H1 (cell line): ENCODE data around the gene FOXL3. TPM values are rescaled to one million over a fixed set of nuclear protein-coding genes. Genes with fewer than 3 reads are reported as not detected.

Experiments
- CTCF ChIA-PET: fragments of 300-600 bp; sonication (Branson Sonifier 250); formaldehyde crosslinking; loops from one replicate; lab custom pipeline; 2021; ENCODE audit not compliant: partially characterized antibody; lab: Charles Lee
- POLR2A ChIA-PET: fragments of 300-600 bp; sonication (Branson Sonifier 250); formaldehyde crosslinking; loops from one replicate; lab custom pipeline; 2021; ENCODE audit warnings: inconsistent platforms; ENCODE audit not compliant: partially characterized antibody; lab: Charles Lee
- DNase-seq, 2 experiments: peaks; one replicate each; pipeline versions ENCODE4 v3.0.0 to v3.0.0-alpha.2; 2010 to 2022; ENCODE audit warnings: low spot score in 2 of 2, low read depth in 1 of 2, mixed read lengths in 1 of 2
- FAIRE-seq: peaks from 2 replicates; lab custom pipeline; 2011; peaks lifted over from hg19 to GRCh38; lab: Jason Lieb, UNC
- H2AFZ ChIP-seq: 2 replicates; pipeline ENCODE4 v1.8.1; 2012; ENCODE audit warnings: low read length, inconsistent platforms
- H2AK5ac ChIP-seq: 2 replicates; pipeline ENCODE4 v1.6.1; 2013; ENCODE audit warnings: low read depth, low read length
- H2BK120ac ChIP-seq: replicated peaks from 2 replicates; pipeline ENCODE3; 2013; ENCODE audit warnings: low read depth, low read length, inconsistent platforms
- H2BK12ac ChIP-seq: 2 replicates; pipeline ENCODE4 v1.6.1; 2013; ENCODE audit warnings: low read depth, low read length
- H2BK15ac ChIP-seq: 2 replicates; pipeline ENCODE4 v1.6.1; 2013; ENCODE audit warnings: low read length
- H2BK20ac ChIP-seq: 2 replicates; pipeline ENCODE4 v1.6.1; 2013; ENCODE audit warnings: low read length
- H2BK5ac ChIP-seq: 2 replicates; pipeline ENCODE4 v1.6.1; 2013; ENCODE audit warnings: low read depth, low read length
- H3K14ac ChIP-seq: 2 replicates; pipeline ENCODE4 v1.6.1; 2013; ENCODE audit warnings: inconsistent platforms; ENCODE audit not compliant: insufficient read length
- H3K18ac ChIP-seq: 2 replicates; pipeline ENCODE4 v1.6.1; 2013; ENCODE audit warnings: low read length; ENCODE audit errors: extremely low read depth
- H3K23ac ChIP-seq: 2 replicates; pipeline ENCODE4 v1.6.1; 2013; ENCODE audit warnings: inconsistent platforms; ENCODE audit not compliant: insufficient read length
- H3K23me2 ChIP-seq: 2 replicates; pipeline ENCODE4 v1.6.1; 2013; ENCODE audit warnings: low read depth, low read length
- H3K27ac ChIP-seq: 2 replicates; pipeline ENCODE4 v1.6.1; 2011; ENCODE audit warnings: low read depth, low read length, inconsistent platforms
- H3K27me3 ChIP-seq, 4 experiments: replicated peaks in 1 of 4; 1 replicate in 1 of 4; 2 replicates in 3 of 4; pipeline versions ENCODE4 v1.6.1 to v1.8.1; 2011 to 2013; ENCODE audit warnings: low read length in 3 of 4, mild to moderate bottlenecking in 3 of 4, inconsistent platforms in 2 of 4, mixed read lengths in 2 of 4, moderate library complexity in 1 of 4; ENCODE audit not compliant: control insufficient read depth in 3 of 4, insufficient read depth in 3 of 4; ENCODE audit errors: extremely low read depth in 1 of 4
- H3K36me3 ChIP-seq, 4 experiments: 2 replicates each; pipeline versions ENCODE4 v1.6.1 to v1.8.1; 2011 to 2013; ENCODE audit warnings: mild to moderate bottlenecking in 4 of 4, low read length in 3 of 4, moderate library complexity in 2 of 4, control low read depth in 1 of 4, inconsistent platforms in 1 of 4; ENCODE audit not compliant: insufficient read depth in 4 of 4, control insufficient read depth in 2 of 4
- H3K4ac ChIP-seq: replicated peaks from 2 replicates; pipeline ENCODE3; 2013; ENCODE audit warnings: low read length, low read depth, mixed read lengths, inconsistent platforms; ENCODE audit not compliant: insufficient read length
- H3K4me1 ChIP-seq, 4 experiments: replicated peaks in 1 of 4; 1 replicate in 1 of 4; 2 replicates in 3 of 4; pipeline versions ENCODE4 v1.6.1 to v1.8.1; 2011 to 2013; ENCODE audit warnings: low read length in 3 of 4, inconsistent platforms in 2 of 4, mixed read lengths in 1 of 4; ENCODE audit not compliant: insufficient read depth in 4 of 4, control insufficient read depth in 3 of 4
- H3K4me2 ChIP-seq, 2 experiments: 2 replicates each; pipeline versions ENCODE4 v1.6.1 to v1.8.1; 2011 to 2013; ENCODE audit warnings: low read depth in 2 of 2, low read length in 2 of 2, control low read depth in 1 of 2, inconsistent platforms in 1 of 2, mild to moderate bottlenecking in 1 of 2; ENCODE audit not compliant: insufficient read depth in 1 of 2
- H3K4me3 ChIP-seq, 4 experiments: fragments of 200-600, 300-600 bp in 1 of 4; sonication (generic), shearing (Covaris generic), sonication (Bioruptor Twin) in 1 of 4; 2 replicates each; pipeline versions ENCODE4 v1.5.1 to v1.8.1; 2011 to 2016; ENCODE audit warnings: low read length in 4 of 4, low read depth in 3 of 4, control low read depth in 2 of 4, inconsistent platforms in 2 of 4, mild to moderate bottlenecking in 2 of 4, mixed read lengths in 1 of 4, moderate library complexity in 1 of 4; ENCODE audit not compliant: insufficient read depth in 2 of 4; ENCODE audit errors: extremely low read depth in 1 of 4
- H3K56ac ChIP-seq: replicated peaks from 2 replicates; pipeline ENCODE3; 2013; ENCODE audit warnings: low read depth, mild to moderate bottlenecking, mixed read lengths, low read length, inconsistent platforms; ENCODE audit not compliant: insufficient read length
- H3K79me1 ChIP-seq: 2 replicates; pipeline ENCODE4 v1.6.1; 2013; ENCODE audit warnings: low read depth, low read length, control low read depth
- H3K79me2 ChIP-seq, 2 experiments: 2 replicates each; pipeline versions ENCODE4 v1.6.1 to v1.8.1; 2012 to 2013; ENCODE audit warnings: low read length in 2 of 2, mild to moderate bottlenecking in 2 of 2, inconsistent platforms in 1 of 2; ENCODE audit not compliant: insufficient read depth in 2 of 2, control insufficient read depth in 1 of 2
- H3K9ac ChIP-seq, 4 experiments: replicated peaks in 1 of 4; 1 replicate in 1 of 4; 2 replicates in 3 of 4; pipeline versions ENCODE4 v1.6.1 to v1.8.1; 2011 to 2013; ENCODE audit warnings: low read depth in 3 of 4, low read length in 3 of 4, control low read depth in 2 of 4, mild to moderate bottlenecking in 2 of 4, moderate library complexity in 2 of 4, inconsistent platforms in 1 of 4; ENCODE audit errors: extremely low read depth in 1 of 4
- H3K9me3 ChIP-seq, 2 experiments: 2 replicates each; pipeline versions ENCODE4 v1.6.1 to v1.8.1; 2012 to 2013; ENCODE audit warnings: mild to moderate bottlenecking in 2 of 2, moderate library complexity in 2 of 2, control low read depth in 1 of 2, inconsistent platforms in 1 of 2, low read depth in 1 of 2, low read length in 1 of 2, mixed read lengths in 1 of 2; ENCODE audit not compliant: insufficient read depth in 2 of 2
- H4K20me1 ChIP-seq, 2 experiments: replicated peaks in 1 of 2; 2 replicates each; pipeline versions ENCODE3 to v1.8.1; 2011 to 2013; ENCODE audit warnings: inconsistent platforms in 2 of 2, low read length in 2 of 2, mild to moderate bottlenecking in 1 of 2; ENCODE audit not compliant: insufficient read depth in 2 of 2, control insufficient read depth in 1 of 2
- H4K5ac ChIP-seq: 2 replicates; pipeline ENCODE4 v1.6.1; 2013; ENCODE audit warnings: low read length, low read depth, mixed read lengths, inconsistent platforms; ENCODE audit not compliant: insufficient read length
- H4K8ac ChIP-seq: 2 replicates; pipeline ENCODE4 v1.8.0; 2013; ENCODE audit warnings: mild to moderate bottlenecking, moderate library complexity, low read length, inconsistent platforms; ENCODE audit not compliant: insufficient read depth; ENCODE audit errors: extremely low read depth
- H4K91ac ChIP-seq: replicated peaks from 2 replicates; pipeline ENCODE3; 2013; ENCODE audit warnings: low read length, mixed read lengths, inconsistent platforms; ENCODE audit not compliant: insufficient read length
- EZH2 ChIP-seq: fragments of 200-600 bp; sonication (generic); IDR thresholded peaks from 2 replicates; pipeline ENCODE4 v1.7.1; 2012; ENCODE audit warnings: low read depth, mild to moderate bottlenecking, moderate library complexity, low read length, inconsistent platforms; ENCODE audit not compliant: severe bottlenecking
- HDAC2 ChIP-seq, 2 experiments: fragments of 300-600 bp in 1 of 2; sonication (generic) in 1 of 2; IDR thresholded peaks; 2 replicates each; pipeline ENCODE4 v1.6.1; 2011 to 2012; ENCODE audit warnings: low read depth in 2 of 2, low read length in 2 of 2, mild to moderate bottlenecking in 2 of 2, moderate library complexity in 2 of 2, borderline replicate concordance in 1 of 2, inconsistent platforms in 1 of 2
- KDM1A ChIP-seq: fragments of 200-600, 300-600 bp; sonication (generic); IDR thresholded peaks from 2 replicates; pipeline ENCODE4 v1.7.1; 2016; ENCODE audit warnings: mild to moderate bottlenecking, low read length, borderline replicate concordance
- KDM4A ChIP-seq: IDR thresholded peaks from one replicate; pipeline ENCODE4 v1.7.1; 2012; ENCODE audit warnings: low read depth, mild to moderate bottlenecking, moderate library complexity, low read length, inconsistent platforms; ENCODE audit not compliant: severe bottlenecking
- MAFK ChIP-seq: IDR thresholded peaks from 2 replicates; pipeline ENCODE4 v1.6.1; 2012; ENCODE audit warnings: low read depth, mild to moderate bottlenecking, improper control_type of control experiment, low read length
- SIX5 ChIP-seq: IDR thresholded peaks from 2 replicates; pipeline ENCODE4 v1.6.1; 2011; ENCODE audit warnings: mild to moderate bottlenecking, low read depth, low read length
- SP4 ChIP-seq: IDR thresholded peaks from 2 replicates; pipeline ENCODE4 v1.6.1; 2012; ENCODE audit warnings: low read length, inconsistent platforms
- SUZ12 ChIP-seq: fragments of 200-600 bp; sonication (generic); IDR thresholded peaks from 2 replicates; pipeline ENCODE4 v1.6.1; 2012; ENCODE audit warnings: mild to moderate bottlenecking, inconsistent platforms, low read length, moderate library complexity, mixed read lengths
- TAF7 ChIP-seq: optimal IDR thresholded peaks from 2 replicates; pipeline ENCODE3; 2011; ENCODE audit warnings: low read depth, mild to moderate bottlenecking, inconsistent platforms, low read length, moderate library complexity, borderline replicate concordance
- USF2 ChIP-seq: IDR thresholded peaks from 2 replicates; pipeline ENCODE4 v1.6.1; 2011; ENCODE audit warnings: low read length, improper control_type of control experiment
- YY1 ChIP-seq: IDR thresholded peaks from 2 replicates; pipeline ENCODE4 v1.6.1; 2011; ENCODE audit warnings: low read depth, mild to moderate bottlenecking, low read length
- WGBS, 2 experiments: shearing (Covaris generic) in 1 of 2; methylation state at CpG; one replicate each; pipeline versions ENCODE4 v1.1.6 to v1.1.7; 2013 to 2015; ENCODE audit warnings: low lambda C conversion rate in 2 of 2, mixed read lengths in 2 of 2, inconsistent platforms in 1 of 2, low coverage in 1 of 2, missing lambda C conversion rate in 1 of 2; ENCODE audit not compliant: insufficient replicate concordance in 2 of 2, insufficient coverage in 1 of 2, insufficient read length in 1 of 2; ENCODE audit errors: extremely low coverage in 1 of 2, missing lambda C conversion rate in 1 of 2; 5-methylcytosine and 5-hydroxymethylcytosine counted together
- polyA plus RNA-seq, 7 experiments: library from polyadenylated mRNA; depleted of rRNA in 3 of 7; stranded (reverse) in 5 of 7; unstranded in 2 of 7; fragments of >200 nt in 5 of 7; fragments of 200-250 nt in 2 of 7; gene quantifications; 1 replicate in 5 of 7; 2 replicates in 1 of 7; 4 replicates in 1 of 7; pipeline versions ENCODE4 v1.2.1 to v1.2.3, GENCODE V29; 2011 to 2013; ENCODE audit warnings: missing spikeins in 2 of 7, mixed read lengths in 2 of 7
- total RNA-seq: library from RNA; stranded (reverse); fragmentation: NEBNext Ultra II Directional; extraction: Animal tissue kit (Norgen Biotek cat#: 25700); gene quantifications from 2 replicates; pipeline ENCODE4 v1.2.1, GENCODE V29; 2021

FOXL3 gene
- total and polyA plus RNA-seq, 2 of the 8 experiments (the other 6 are each of a cell fraction or from before 2014, with no cell fraction given), result not detected

GRCh38 chr7:291373-292092 is 1.6 kb downstream of the FOXL3 start:
- CTCF ChIA-PET, result interaction anchor here (0.6 to 1.4 kb wide), 2 partner anchors 31 to 495 kb away, joined by 3 to 4 read pairs; no protein-coding TSS in a partner anchor
- H3K4me3 ChIP-seq, result no peak overlapping the region
- no peak overlapping the region for H3K23ac ChIP-seq
- H3K9me3 ChIP-seq, result peaks cover 0 to 31% of the 10 kb centered on the region in 2 experiments; a peak in 2 of 4 replicates
- H3K4me1 ChIP-seq, result no peaks in the 10 kb centered on the region; a peak in 2 of 7 replicates
- H4K91ac ChIP-seq, result no peak overlapping the region
- no peak overlapping the region for H3K4me2 ChIP-seq
- no peak overlapping the region for H3K27ac ChIP-seq
- no peak overlapping the region for H3K56ac ChIP-seq
- no peak overlapping the region for H4K5ac ChIP-seq
- H3K9ac ChIP-seq, result no peak overlapping the region
- H2AK5ac ChIP-seq, result no peak overlapping the region
- no peak overlapping the region for H4K8ac ChIP-seq
- POLR2A ChIA-PET, result no interaction called here
- H3K79me2 ChIP-seq, result no peaks in the 10 kb centered on the region
- FAIRE-seq (no peak), DNase-seq (no peak)
- 83% methylated on average over 20 of the region's 21 CpGs; no CpG with 5 or more reads in 1 of the 2 experiments for WGBS, 2 experiments
- peaks cover 32 to 53% (median 43%) of the 10 kb centered on the region in 4 experiments for H3K27me3 ChIP-seq
- no peak overlapping the region for H2BK20ac ChIP-seq
- peaks cover 10% of the 10 kb centered on the region; the same call in 1 of the 2 replicates for H3K23me2 ChIP-seq
- no peaks in the 10 kb centered on the region for H4K20me1 ChIP-seq
- H3K4ac ChIP-seq, result no peak overlapping the region
- no peak overlapping the region for H2BK5ac ChIP-seq
- H3K79me1 ChIP-seq, result no peaks in the 10 kb centered on the region
- no peak overlapping the region for H2AFZ ChIP-seq
- H3K36me3 ChIP-seq, result no peaks in the 10 kb centered on the region; a peak in 1 of 8 replicates
- no peak overlapping the region for H3K18ac ChIP-seq
- no peak overlapping the region for H2BK15ac ChIP-seq
- no peak overlapping the region for H3K14ac ChIP-seq
- no peak overlapping the region for H2BK120ac ChIP-seq
- H2BK12ac ChIP-seq, result no peak overlapping the region
- no peak for TF ChIP-seq YY1
- TF ChIP-seq EZH2, result peak; percentile 15
- no peak for TF ChIP-seq KDM1A
- no peak for TF ChIP-seq KDM4A
- no peak for TF ChIP-seq MAFK
- no peak for TF ChIP-seq SIX5
- TF ChIP-seq TAF7, result no peak
- TF ChIP-seq SP4, result no peak
- no peak for TF ChIP-seq HDAC2 (IDR thresholded peaks at IDR 0.05; ENCODE audit: borderline replicate concordance in 1 of 2, low read depth in 2 of 2, low read length in 2 of 2)
- no peak for TF ChIP-seq USF2
- TF ChIP-seq SUZ12, result peak; percentile 7; the same call in 1 of the 2 replicates
